Right lobe of liver (tissue), 6 donors: ENCODE data around the gene IRAK1. TPM values are rescaled to one million over a fixed set of nuclear protein-coding genes. Genes with fewer than 3 reads are reported as not detected.

Experiments used
- ATAC-seq, 4 donors: fragments of 200-7000 bp; cut with Tn5 transposase; one replicate each; pipeline ENCODE4 v1.9.1; 2020; ENCODE audit warnings: mild to moderate bottlenecking in 4 of 4, moderate library complexity in 4 of 4
- DNase-seq, 3 donors: peaks; one replicate each; pipeline ENCODE4 v3.0.0-alpha.2; 2020
- H3K27ac ChIP-seq, 3 donors: fragments of 200-600 bp; one replicate each; pipeline ENCODE4 v1.8.0; 2022
- H3K27me3 ChIP-seq, 2 donors: fragments of 200-600 bp; one replicate each; pipeline ENCODE4 v1.8.0; 2022
- H3K36me3 ChIP-seq, 4 donors: fragments of 200-600 bp; sonication (generic) in 1 of 4; one replicate each; pipeline versions ENCODE4 v1.5.1 to v1.8.0; 2017 to 2022; ENCODE audit warnings: control low read depth in 1 of 4
- H3K4me1 ChIP-seq, 4 donors: fragments of 200-600 bp; sonication (generic) in 1 of 4; one replicate each; pipeline versions ENCODE4 v1.5.1 to v1.8.0; 2017 to 2022; ENCODE audit warnings: control low read depth in 1 of 4
- H3K4me3 ChIP-seq, 3 donors: fragments of 200-600 bp; one replicate each; pipeline ENCODE4 v1.8.0; 2022
- H3K9me3 ChIP-seq, 4 donors: fragments of 200-600 bp; sonication (generic) in 1 of 4; one replicate each; pipeline versions ENCODE4 v1.5.1 to v1.8.0; 2017 to 2022; ENCODE audit warnings: control low read depth in 1 of 4
- CTCF ChIP-seq, 4 donors: fragments of 200-600 bp in 3 of 4; fragments of 450-650 bp in 1 of 4; IDR thresholded peaks; one replicate each; pipeline versions ENCODE4 v1.5.1 to v1.8.0; 2016 to 2022; ENCODE audit warnings: antibody characterized with exemption in 4 of 4, mild to moderate bottlenecking in 2 of 4
- POLR2A ChIP-seq: fragments of 450-650 bp; IDR thresholded peaks from one replicate; pipeline ENCODE4 v1.6.1; 2017; ENCODE audit warnings: antibody characterized with exemption, mild to moderate bottlenecking
- WGBS: methylation state at CpG from one replicate; pipeline ENCODE4 v1.1.6; 2018; ENCODE audit warnings: low coverage, low lambda C conversion rate; ENCODE audit not compliant: insufficient coverage; ENCODE audit errors: missing lambda C conversion rate; 5-methylcytosine and 5-hydroxymethylcytosine counted together
- intact Hi-C, 2 donors: fragments of 100-400 bp; cut with DNase I; formaldehyde crosslinking; loops; one replicate each; pipeline versions ENCODE4 v1.11.2 to v1.14.1; 2022
- total RNA-seq, 6 experiments: library from RNA; depleted of rRNA in 2 of 6; stranded (reverse); fragments of >200 nt in 2 of 6; fragmentation: NEBNext Ultra II Directional in 3 of 6; extraction: Animal tissue kit (Norgen Biotek cat#: 25700) in 3 of 6; gene quantifications; one replicate each; pipeline versions ENCODE4 v1.1.0 to v1.2.4, GENCODE V29; 2016 to 2023
- donor health status: DM: no; HTN: yes; CAD: no.
- donor health status: DM: no; HTN: no; CAD: no.
- donor health status: DM: no; HTN: no; CAD: no.
- donor health status: DM: no; HTN: yes; CAD: no.
- donor health status: DM: no; HTN: yes; CAD: no.

IRAK1 gene
- total RNA-seq, 6 experiments from 2014 or later, result 27.4 to 77.7 (median 41.4) TPM

GRCh38 chrX:154044091-154044490 is 24.4 kb upstream of the IRAK1 start:
- 77% methylated on average over 6 of the region's 6 CpGs for WGBS
- Histone ChIP-seq H3K27me3 (no peaks in the 10 kb centered on the region), H3K4me1 (peaks cover 0 to 11% (median under 1%) of the 10 kb centered on the region in 4 donors), H3K36me3 (no peaks in the 10 kb centered on the region), H3K9me3 (no peaks in the 10 kb centered on the region), H3K27ac (no peak overlapping the region), H3K4me3 (no peak overlapping the region)
- ATAC-seq (no peak), DNase-seq (no peak)
- no peak for TF ChIP-seq CTCF (IDR thresholded peaks at IDR 0.05)
- TF ChIP-seq POLR2A, result no peak
- intact Hi-C loops, result no loop called here

- intact Hi-C loops, result no loop called here
- ATAC-seq (peak in 2 of 4 donors; percentile 22 to 24), DNase-seq (no peak)
- 49% methylated on average over 5 of the region's 5 CpGs for WGBS
- Histone ChIP-seq H3K36me3 (no peaks in the 10 kb centered on the region), H3K4me3 (no peak overlapping the region), H3K27me3 (no peaks in the 10 kb centered on the region), H3K4me1 (peaks cover 0 to 7% (median 0%) of the 10 kb centered on the region in 4 donors), H3K9me3 (no peaks in the 10 kb centered on the region), H3K27ac (no peak overlapping the region)
- TF ChIP-seq POLR2A (no peak), CTCF (IDR thresholded peaks at IDR 0.05) (no peak)
Observed at GRCh38 chrX:154043003-154043763, 23.5 kb upstream of the IRAK1 start.

- Histone ChIP-seq H3K27me3 (no peaks in the 10 kb centered on the region), H3K9me3 (no peaks in the 10 kb centered on the region), H3K4me3 (no peak overlapping the region), H3K4me1 (peaks cover 0 to 10% (median 0%) of the 10 kb centered on the region in 4 donors), H3K36me3 (no peaks in the 10 kb centered on the region), H3K27ac (no peak overlapping the region)
- 54% methylated on average over 5 of the region's 13 CpGs for whole genome bisulfite sequencing
- intact Hi-C loops, result no loop called here
- TF ChIP-seq POLR2A (no peak), CTCF (IDR thresholded peaks at IDR 0.05) (no peak)
- no peak for ATAC-seq
- no peak for DNase-seq
Observed at GRCh38 chrX:154040863-154041262, 21.2 kb upstream of the IRAK1 start.

GRCh38 chrX:154040307-154040756 is 20.6 kb upstream of the IRAK1 start:
- Histone ChIP-seq H3K4me1 (peaks cover 0 to 10% (median 0%) of the 10 kb centered on the region in 4 donors), H3K27me3 (no peaks in the 10 kb centered on the region), H3K9me3 (no peaks in the 10 kb centered on the region), H3K4me3 (no peak overlapping the region), H3K36me3 (no peaks in the 10 kb centered on the region), H3K27ac (no peak overlapping the region)
- TF ChIP-seq CTCF (IDR thresholded peaks at IDR 0.05) (no peak), POLR2A (no peak)
- intact Hi-C loops, result no loop called here
- WGBS, result 25% methylated on average over 7 of the region's 7 CpGs
- peak in 1 of 4 donors; percentile 52 for ATAC-seq
- DNase-seq, result no peak
